Stomach smooth muscle (tissue), 2 donors: Measurements from ENCODE around the gene CCL25.
"Not testable (repeated sequence)": the region's sequence is repeated elsewhere in the genome, so short reads cannot be mapped to it uniquely, and the experiment has no call there.

Source experiments
- H3K27ac ChIP-seq: one replicate; pipeline ENCODE4 v1.7.0; 2013; ENCODE audit warnings: mild to moderate bottlenecking, low read length, inconsistent platforms
- H3K27me3 ChIP-seq, 2 donors: one replicate each; pipeline ENCODE4 v1.7.0; 2013; ENCODE audit warnings: low read length in 2 of 2; ENCODE audit not compliant: insufficient read depth in 2 of 2, control insufficient read depth in 1 of 2
- H3K36me3 ChIP-seq, 2 donors: one replicate each; pipeline ENCODE4 v1.7.0; 2013; ENCODE audit warnings: low read length in 2 of 2; ENCODE audit not compliant: control insufficient read depth in 2 of 2, insufficient read depth in 2 of 2
- H3K4me1 ChIP-seq: one replicate; pipeline ENCODE4 v1.7.0; 2013; ENCODE audit warnings: low read length; ENCODE audit not compliant: control insufficient read depth, insufficient read depth
- H3K4me3 ChIP-seq, 2 donors: one replicate each; pipeline ENCODE4 v1.7.0; 2013; ENCODE audit warnings: low read length in 2 of 2
- H3K9ac ChIP-seq, 2 donors: one replicate each; pipeline ENCODE4 v1.7.0; 2013; ENCODE audit warnings: low read length in 2 of 2, mild to moderate bottlenecking in 1 of 2
- H3K9me3 ChIP-seq, 2 donors: one replicate each; pipeline ENCODE4 v1.7.0; 2013; ENCODE audit warnings: low read length in 2 of 2; ENCODE audit not compliant: control insufficient read depth in 2 of 2
- donor health status: healthy.
- donor health status: Pancreatic carcinoma.

CCL25 gene, protein sequence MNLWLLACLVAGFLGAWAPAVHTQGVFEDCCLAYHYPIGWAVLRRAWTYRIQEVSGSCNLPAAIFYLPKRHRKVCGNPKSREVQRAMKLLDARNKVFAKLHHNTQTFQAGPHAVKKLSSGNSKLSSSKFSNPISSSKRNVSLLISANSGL

GRCh38 chr19:8052464-8052859, at the start of gene CCL25:
CCL25 (plus strand) TSS chr19:8052760; CDS start chr19:8053050, 290 bp downstream.
- Histone ChIP-seq H3K27ac (no peak within 1 kb of the TSS), H3K36me3 (no peaks in the 10 kb centered on the region)

GRCh38 chr19:8004001-8004400, 48.6 kb upstream of the CCL25 start:
- Histone ChIP-seq H3K27ac (no peak overlapping the region), H3K4me1 (peaks cover 46% of the 10 kb centered on the region), H3K9ac (peak overlapping the region; percentile 66 to 78), H3K9me3 (no peaks in the 10 kb centered on the region), H3K36me3 (peaks cover 0 to 2% of the 10 kb centered on the region in 2 donors), H3K4me3 (peak overlapping the region; percentile 78 to 80), H3K27me3 (no peaks in the 10 kb centered on the region)

More at GRCh38 chr19:8052464-8052859, at the start of gene CCL25:
- Histone ChIP-seq H3K4me3 (no peak within 1 kb of the TSS), H3K9me3 (no peaks in the 10 kb centered on the region), H3K4me1 (peaks cover 7% of the 10 kb centered on the region), H3K27me3 (peaks cover 5 to 7% of the 10 kb centered on the region in 2 donors), H3K9ac (no peak within 1 kb of the TSS)

GRCh38 chr19:8004723-8005513, 47.6 kb upstream of the CCL25 start:
- H3K4me3 ChIP-seq, result peak overlapping the region; percentile 78 to 80
- H3K9ac ChIP-seq, result peak overlapping the region; percentile 66 to 78
- H3K4me1 ChIP-seq, result peaks cover 46% of the 10 kb centered on the region

GRCh38 chr19:8005534-8006256, 46.9 kb upstream of the CCL25 start, which contains the start of gene ELAVL1:
ELAVL1 (minus strand) TSS chr19:8005641; CDS start chr19:7991815, 13,826 bp downstream.
- H3K4me1 ChIP-seq, result peaks cover 40% of the 10 kb centered on the region
- no peaks in the 10 kb centered on the region for H3K36me3 ChIP-seq
- H3K4me3 ChIP-seq, result peak within 1 kb of the TSS; percentile 80 to 89
- H3K9me3 ChIP-seq, result no peaks in the 10 kb centered on the region
- peak within 1 kb of the TSS; percentile 81 to 90 for H3K9ac ChIP-seq
- peak within 1 kb of the TSS; percentile 70 for H3K27ac ChIP-seq
- H3K27me3 ChIP-seq, result no peaks in the 10 kb centered on the region

More at GRCh38 chr19:8004723-8005513, 47.6 kb upstream of the CCL25 start:
- Histone ChIP-seq H3K9me3 (no peaks in the 10 kb centered on the region), H3K27me3 (no peaks in the 10 kb centered on the region), H3K27ac (no peak overlapping the region), H3K36me3 (peaks cover 0 to 2% of the 10 kb centered on the region in 2 donors)

DNA sequence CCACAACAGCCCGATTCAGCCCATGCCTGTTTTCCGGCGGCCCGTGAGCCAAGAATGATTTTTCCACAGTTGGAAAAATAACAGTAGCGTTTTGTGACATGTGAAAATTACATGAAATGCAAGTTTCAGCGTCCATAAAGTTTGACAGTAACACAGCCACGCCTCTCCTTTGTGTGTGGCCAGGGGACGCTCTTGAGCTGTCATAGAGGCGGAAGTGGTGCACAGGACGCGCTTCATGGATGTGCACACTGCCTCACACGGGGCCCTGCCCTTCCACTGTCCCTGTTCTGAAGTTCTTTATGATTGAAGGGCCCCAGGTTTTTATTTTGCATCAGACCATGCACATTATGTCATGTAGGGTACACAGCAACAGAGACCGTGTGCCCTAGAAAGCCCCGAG, 34.8 kb upstream of the CCL25 start:
- H3K36me3 ChIP-seq, result no peaks in the 10 kb centered on the region
- H3K4me3 ChIP-seq, result no peak overlapping the region
- no peak overlapping the region for H3K9ac ChIP-seq
- H3K27me3 ChIP-seq, result no peaks in the 10 kb centered on the region
- H3K9me3 ChIP-seq, result no peaks in the 10 kb centered on the region
- no peaks in the 10 kb centered on the region for H3K4me1 ChIP-seq
- H3K27ac ChIP-seq, result no peak overlapping the region

- no peak overlapping the region for H3K4me3 ChIP-seq
- no peak overlapping the region for H3K27ac ChIP-seq
- H3K9me3 ChIP-seq, result no peaks in the 10 kb centered on the region
- H3K36me3 ChIP-seq, result no peaks in the 10 kb centered on the region
- H3K27me3 ChIP-seq, result no peaks in the 10 kb centered on the region
- H3K4me1 ChIP-seq, result no peaks in the 10 kb centered on the region
- H3K9ac ChIP-seq, result no peak overlapping the region
These were observed 31.9 kb upstream of the CCL25 start for GRCh38 chr19:8020681-8021080.

DNA sequence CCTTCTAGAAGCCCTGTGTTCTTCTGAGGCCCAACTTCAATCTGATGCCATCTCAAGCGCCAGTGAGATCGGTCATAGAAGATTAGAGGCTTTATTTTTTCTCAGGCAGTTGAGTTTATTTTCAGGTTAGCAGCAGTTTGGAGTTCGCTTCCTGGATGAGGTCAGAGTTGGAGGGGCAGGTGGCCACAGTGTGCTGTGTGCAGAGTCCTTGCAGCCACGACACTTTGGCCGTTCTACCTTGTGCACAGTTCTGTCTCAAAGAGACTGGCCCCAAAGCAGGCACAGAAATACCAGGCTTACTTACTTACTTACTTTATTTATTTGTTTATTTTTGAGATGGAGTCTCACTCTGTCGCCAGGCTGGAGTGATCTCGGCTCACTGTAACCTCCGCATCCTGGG, 31.2 kb upstream of the CCL25 start:
- Histone ChIP-seq H3K4me1 (no peaks in the 10 kb centered on the region), H3K4me3 (no peak overlapping the region), H3K27me3 (no peaks in the 10 kb centered on the region), H3K36me3 (no peaks in the 10 kb centered on the region), H3K27ac (no peak overlapping the region), H3K9ac (no peak overlapping the region), H3K9me3 (no peaks in the 10 kb centered on the region)

DNA sequence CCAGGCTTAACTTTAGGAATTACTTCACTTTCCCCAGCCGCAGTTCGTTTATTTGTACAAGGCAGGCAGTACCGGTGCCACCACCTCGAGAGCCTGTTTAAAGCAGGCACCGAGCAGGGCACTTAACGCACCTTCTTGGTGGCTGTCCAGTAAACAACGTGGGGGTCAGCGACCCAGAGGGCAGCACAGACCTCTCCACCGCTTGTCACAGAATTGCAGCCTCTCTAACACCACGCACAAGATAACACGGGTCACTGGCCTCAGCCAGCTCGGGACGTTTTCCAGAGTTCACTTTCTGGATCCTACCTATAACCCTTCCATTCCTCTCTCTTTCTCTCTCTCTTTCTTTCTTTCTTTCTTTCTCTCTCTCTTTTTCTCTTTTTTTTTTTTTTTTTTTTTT, 30.3 kb upstream of the CCL25 start:
- Histone ChIP-seq H3K27ac (no peak overlapping the region), H3K9ac (no peak overlapping the region), H3K9me3 (no peaks in the 10 kb centered on the region), H3K27me3 (no peaks in the 10 kb centered on the region), H3K4me3 (no peak overlapping the region), H3K36me3 (no peaks in the 10 kb centered on the region), H3K4me1 (no peaks in the 10 kb centered on the region)

GRCh38 chr19:8023371-8023770, 29.2 kb upstream of the CCL25 start:
- no peaks in the 10 kb centered on the region for H3K9me3 ChIP-seq
- no peaks in the 10 kb centered on the region for H3K27me3 ChIP-seq
- H3K4me1 ChIP-seq, result no peaks in the 10 kb centered on the region
- no peak overlapping the region for H3K4me3 ChIP-seq
- H3K9ac ChIP-seq, result no peak overlapping the region
- no peak overlapping the region for H3K27ac ChIP-seq
- H3K36me3 ChIP-seq, result no peaks in the 10 kb centered on the region

- not testable (repeated sequence) for H3K27ac ChIP-seq, H3K27me3 ChIP-seq, H3K4me3 ChIP-seq, H3K9me3 ChIP-seq, H3K9ac ChIP-seq, H3K4me1 ChIP-seq, H3K36me3 ChIP-seq
These were observed 28.3 kb upstream of the CCL25 start for GRCh38 chr19:8024256-8024655.
